NCI-H345 treated with DMSO at 0.1 percent for 48 hours (cell line): Measurements from ENCODE around the gene TMLHE.
"Not testable (repeated sequence)": the region's sequence is repeated elsewhere in the genome, so short reads cannot be mapped to it uniquely, and the experiment has no call there.

Experiments
- DNase-seq: peaks from one replicate; lab custom pipeline; 2025; ENCODE audit not compliant: unreplicated experiment; lab: John Stamatoyannopoulos, UW

The TMLHE gene

GRCh38 chrX:155612312-155613224, at the start of gene TMLHE, which contains the start of gene SPRY3:
TMLHE (minus strand) TSS chrX:155612952; CDS start chrX:155545276, 67,676 bp downstream.
SPRY3 (plus strand) TSS chrX:155612586.
- DNase-seq: peak; percentile 50

- DNase-seq: no peak
Observed at GRCh38 chrX:155662282-155662681, 49.5 kb upstream of the TMLHE start.

- no peak for DNase-seq
Observed at GRCh38 chrX:155645180-155645579, 32.4 kb upstream of the TMLHE start.

- no peak for DNase-seq
Observed at GRCh38 chrX:155643240-155643639, 30.5 kb upstream of the TMLHE start.

GRCh38 chrX:155641371-155641770, 28.6 kb upstream of the TMLHE start:
- DNase-seq: not testable (repeated sequence)

GRCh38 chrX:155637714-155638113, 25.0 kb upstream of the TMLHE start:
- DNase-seq: no peak

- not testable (repeated sequence) for DNase-seq
Observed at GRCh38 chrX:155635019-155635418, 22.3 kb upstream of the TMLHE start.

- no peak for DNase-seq
Observed at GRCh38 chrX:155632431-155633100, 19.8 kb upstream of the TMLHE start.

GRCh38 chrX:155620110-155620509, 7.4 kb upstream of the TMLHE start:
- not testable (repeated sequence) for DNase-seq

GRCh38 chrX:155615938-155616337, 3.2 kb upstream of the TMLHE start:
- DNase-seq: no peak

- no peak for DNase-seq
Observed at GRCh38 chrX:155613927-155614559, 1.3 kb upstream of the TMLHE start.

- DNase-seq: no peak
Observed at GRCh38 chrX:155611302-155611701, 1.4 kb downstream of the TMLHE start.

- no peak for DNase-seq
Observed at GRCh38 chrX:155592981-155593380, 19.8 kb downstream of the TMLHE start.

- no peak for DNase-seq
Observed at GRCh38 chrX:155592331-155592730, 20.4 kb downstream of the TMLHE start.

- no peak for DNase-seq
Observed at GRCh38 chrX:155577682-155578081, 35.1 kb downstream of the TMLHE start.

GRCh38 chrX:155563099-155563498, 49.7 kb downstream of the TMLHE start:
- no peak for DNase-seq

- DNase-seq: no peak
Observed at GRCh38 chrX:155544881-155545280, 67.9 kb downstream of the TMLHE start.

GRCh38 chrX:155535866-155536265, 76.9 kb downstream of the TMLHE start:
- no peak for DNase-seq

GRCh38 chrX:155534800-155535199, 78.0 kb downstream of the TMLHE start:
- DNase-seq: no peak

GRCh38 chrX:155527023-155527422, 85.7 kb downstream of the TMLHE start:
- not testable (repeated sequence) for DNase-seq

GRCh38 chrX:155514225-155514624, 98.5 kb downstream of the TMLHE start:
- DNase-seq: no peak

GRCh38 chrX:155505296-155505695, 107.5 kb downstream of the TMLHE start:
- DNase-seq: no peak
